SHP77 treated with DMSO at 0.1 percent for 48 hours (cell line): ENCODE results near the gene E2F3.
"Not testable (repeated sequence)": the region's sequence is repeated elsewhere in the genome, so short reads cannot be mapped to it uniquely, and the experiment has no call there.

Experiments
- DNase-seq: peaks from one replicate; lab custom pipeline; 2025; lab: John Stamatoyannopoulos, UW

E2F3 gene

GRCh38 chr6:20433929-20434328, 32.2 kb downstream of the E2F3 start:
- no peak for DNase-seq

GRCh38 chr6:20434766-20435165, 33.1 kb downstream of the E2F3 start:
- no peak for DNase-seq

DNA sequence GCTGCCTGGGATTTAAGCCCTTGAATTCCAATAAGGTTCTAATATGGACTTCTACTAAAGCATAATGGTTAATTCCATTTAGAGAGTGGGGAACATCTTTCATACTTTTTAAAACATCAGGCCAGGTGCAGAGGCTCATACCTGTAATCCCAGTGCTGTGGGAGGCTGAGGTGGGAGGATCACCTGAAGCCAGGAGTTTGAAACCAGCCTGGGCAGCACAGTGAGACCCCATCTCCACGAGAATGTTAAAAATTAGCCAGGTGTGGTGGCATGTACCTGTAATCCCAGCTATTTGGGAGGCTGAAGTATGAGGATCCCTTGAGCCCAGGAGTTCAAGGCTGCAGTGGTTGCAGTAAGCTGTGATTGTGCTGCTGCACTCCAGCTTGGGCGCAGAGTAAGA, 35.0 kb downstream of the E2F3 start:
- DNase-seq, result no peak

DNA sequence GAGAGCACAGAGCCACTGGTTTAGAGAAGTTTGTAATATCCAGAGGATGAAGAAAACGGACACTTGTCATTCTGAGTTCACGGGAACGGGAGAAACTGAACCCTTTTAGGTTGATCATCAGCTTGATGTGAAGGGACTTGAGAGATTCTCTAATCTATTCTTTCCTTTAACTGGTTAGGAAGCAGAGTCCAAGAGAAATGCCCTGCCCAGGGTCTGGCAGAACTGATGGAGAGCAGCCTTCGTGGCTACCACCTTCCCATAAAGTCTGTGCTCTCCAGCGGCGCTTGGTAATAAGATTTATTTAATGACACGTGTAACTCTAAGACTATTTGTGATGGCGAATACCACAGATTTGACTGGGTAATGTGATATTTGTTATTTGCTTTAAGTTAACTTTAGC, 36.0 kb downstream of the E2F3 start:
- no peak for DNase-seq

- DNase-seq, result no peak
Measured at GRCh38 chr6:20438462-20439070, 36.9 kb downstream of the E2F3 start.

DNA sequence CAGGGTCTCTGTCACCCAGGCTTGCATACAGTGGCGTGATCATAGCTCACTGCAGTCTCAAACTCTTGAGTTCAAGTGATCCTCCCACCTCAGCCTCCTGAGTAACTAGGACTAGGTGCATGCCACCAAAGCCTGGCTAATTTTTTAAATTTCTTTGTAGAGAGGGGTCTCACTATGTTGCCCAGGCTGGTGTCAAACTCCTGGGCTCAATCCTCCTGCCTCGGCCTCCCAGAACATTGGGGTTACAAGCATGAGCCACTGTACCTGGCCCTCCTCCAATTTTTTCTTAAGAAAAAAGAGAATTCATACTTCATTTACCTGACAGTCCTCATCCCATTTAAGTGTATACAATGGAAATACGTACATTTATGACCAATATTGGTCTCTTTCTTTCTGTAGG, 37.9 kb downstream of the E2F3 start:
- DNase-seq, result no peak

DNA sequence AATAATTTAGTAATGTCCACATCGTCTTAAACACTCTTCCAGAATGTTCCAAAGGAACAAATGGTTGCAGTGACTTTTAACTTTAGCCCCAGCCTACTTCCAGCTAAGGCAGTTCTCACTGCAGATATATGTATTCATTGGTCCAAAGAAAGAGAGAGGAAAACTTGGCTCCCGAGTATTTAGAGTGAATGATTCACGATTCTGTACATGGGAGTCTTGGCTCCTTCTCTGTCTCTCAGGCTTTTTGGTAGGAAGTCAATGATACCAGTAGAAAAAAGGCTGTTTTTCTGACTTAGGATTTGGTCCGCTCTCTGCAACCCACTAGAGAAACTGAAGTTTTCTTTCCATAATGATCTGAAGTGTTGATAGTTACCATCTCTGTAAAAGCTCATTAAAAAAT, 38.6 kb downstream of the E2F3 start:
- no peak for DNase-seq

DNA sequence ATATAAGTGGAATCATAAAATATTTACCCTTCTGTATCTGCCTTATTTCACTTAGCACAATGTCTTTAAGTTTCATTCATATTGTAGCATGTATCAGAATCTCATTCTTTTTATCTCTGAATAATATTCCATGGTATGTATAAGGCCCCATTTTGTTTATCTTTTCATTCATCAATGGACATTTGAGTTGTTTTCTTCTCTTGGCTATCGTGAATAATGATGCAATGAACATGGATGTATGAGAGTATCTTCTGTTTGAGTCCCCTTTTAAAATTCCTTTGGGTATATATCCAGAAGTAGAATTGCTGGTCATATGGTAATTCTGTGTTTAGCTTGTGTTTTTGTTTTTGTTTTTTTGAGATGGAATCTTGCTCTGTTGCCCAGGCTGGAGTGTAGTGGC, 39.6 kb downstream of the E2F3 start:
- DNase-seq, result no peak

DNA sequence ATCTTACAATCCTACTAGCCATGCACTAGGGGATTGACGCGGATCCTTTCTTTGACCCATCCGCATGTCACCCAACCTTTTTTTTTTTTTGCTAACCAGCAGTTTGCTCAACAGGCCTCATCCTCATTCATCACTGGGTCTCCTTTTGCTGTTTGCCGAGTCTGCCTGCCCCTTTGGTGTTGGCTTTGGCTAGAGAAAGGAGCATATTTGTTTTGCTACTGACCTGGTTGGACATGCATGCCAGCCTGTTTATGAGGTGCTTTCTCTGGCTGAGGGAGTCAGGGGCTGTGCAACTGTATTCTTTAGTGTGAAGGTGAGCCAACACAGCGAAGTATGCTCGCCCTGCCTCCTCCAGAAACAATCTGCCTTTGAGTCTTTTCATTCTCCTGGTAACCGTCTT, 40.2 kb downstream of the E2F3 start:
- no peak for DNase-seq

DNA sequence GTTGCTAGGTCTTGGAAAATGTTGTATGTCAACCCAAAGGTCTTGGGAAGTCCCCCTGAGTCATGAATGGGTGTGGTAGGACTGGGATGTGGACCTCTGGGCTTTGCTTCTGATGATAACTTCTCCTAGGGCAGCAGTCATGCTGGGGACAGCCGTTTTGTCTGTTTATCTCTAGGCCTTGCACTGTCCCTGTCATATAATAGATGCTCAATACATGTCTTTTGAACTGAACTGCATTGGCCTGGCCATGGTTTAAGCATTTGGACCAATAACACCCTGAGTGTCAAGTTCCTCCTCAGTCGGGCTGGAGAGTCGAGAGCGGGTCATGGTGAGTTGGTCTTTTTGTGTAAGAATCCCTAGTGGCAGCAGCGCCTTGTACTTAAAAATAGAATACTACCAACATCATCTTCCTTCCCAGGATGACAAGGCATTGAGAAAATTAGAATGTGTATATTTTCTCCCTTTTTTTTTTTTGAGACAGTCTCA, 43.1 kb downstream of the E2F3 start:
- DNase-seq, result no peak

DNA sequence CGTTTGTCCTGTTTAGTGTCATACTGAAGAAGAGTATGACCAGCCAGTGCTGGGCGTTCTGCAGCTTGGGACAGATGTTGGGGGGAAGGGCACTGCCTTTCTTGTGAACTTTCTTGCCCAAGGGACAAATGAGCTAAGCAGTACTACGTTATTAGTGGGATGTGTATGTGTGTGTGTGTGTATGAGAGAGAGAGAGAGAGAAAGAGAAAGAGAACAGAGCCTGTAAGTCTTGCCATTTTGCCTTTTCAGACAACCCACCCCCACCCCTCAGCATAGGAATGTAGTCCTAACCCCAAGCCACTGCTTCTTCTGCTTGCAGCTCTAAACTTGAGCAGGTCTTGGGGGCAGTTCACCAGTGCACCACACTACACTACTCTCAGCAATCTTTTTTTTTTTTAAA, 45.5 kb downstream of the E2F3 start:
- DNase-seq, result no peak

DNA sequence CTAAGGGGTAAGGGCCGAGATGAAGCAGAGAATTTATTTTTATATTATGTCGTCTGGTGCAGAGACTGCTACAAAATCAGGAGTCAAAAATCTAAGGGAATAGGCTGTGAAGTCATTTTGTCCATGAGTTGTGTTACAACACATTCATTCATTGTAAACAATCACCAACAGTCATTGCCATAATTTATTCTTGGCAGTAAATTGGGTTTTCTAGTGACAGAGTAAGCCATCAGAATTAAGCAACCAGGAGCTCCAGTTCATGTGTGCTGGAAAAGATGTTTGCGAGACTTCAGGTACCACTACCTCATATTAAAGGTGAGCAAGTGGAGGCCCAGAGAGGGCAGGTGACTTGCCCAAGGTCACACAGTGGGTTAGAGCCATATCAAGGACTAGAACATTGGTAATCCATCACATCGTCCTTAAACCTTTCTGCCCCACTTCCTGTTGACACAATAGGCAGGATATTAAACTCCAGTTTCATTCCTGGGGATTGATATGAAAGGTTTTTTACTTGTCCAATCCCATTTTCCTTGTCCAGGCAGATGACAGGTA, 46.0 kb downstream of the E2F3 start:
- DNase-seq, result no peak

DNA sequence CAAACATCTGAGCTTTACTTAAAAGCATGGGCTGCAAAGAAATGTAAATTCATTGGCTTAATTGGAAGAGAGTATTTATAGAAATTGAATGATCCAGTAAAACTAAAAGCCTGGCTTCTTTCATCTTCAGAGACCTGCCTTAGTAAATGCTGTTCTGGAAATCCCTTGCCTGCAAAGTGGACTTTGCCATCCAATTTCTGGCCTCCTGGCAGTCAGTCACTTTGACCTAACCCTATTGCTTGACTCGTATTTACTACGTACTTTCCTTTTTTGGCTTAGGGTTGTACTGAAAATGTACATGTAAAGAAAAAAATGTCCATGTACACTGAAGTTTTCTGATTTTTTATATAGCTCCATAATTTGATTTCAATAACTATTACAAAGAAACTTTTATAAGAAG, 47.1 kb downstream of the E2F3 start:
- no peak for DNase-seq

DNA sequence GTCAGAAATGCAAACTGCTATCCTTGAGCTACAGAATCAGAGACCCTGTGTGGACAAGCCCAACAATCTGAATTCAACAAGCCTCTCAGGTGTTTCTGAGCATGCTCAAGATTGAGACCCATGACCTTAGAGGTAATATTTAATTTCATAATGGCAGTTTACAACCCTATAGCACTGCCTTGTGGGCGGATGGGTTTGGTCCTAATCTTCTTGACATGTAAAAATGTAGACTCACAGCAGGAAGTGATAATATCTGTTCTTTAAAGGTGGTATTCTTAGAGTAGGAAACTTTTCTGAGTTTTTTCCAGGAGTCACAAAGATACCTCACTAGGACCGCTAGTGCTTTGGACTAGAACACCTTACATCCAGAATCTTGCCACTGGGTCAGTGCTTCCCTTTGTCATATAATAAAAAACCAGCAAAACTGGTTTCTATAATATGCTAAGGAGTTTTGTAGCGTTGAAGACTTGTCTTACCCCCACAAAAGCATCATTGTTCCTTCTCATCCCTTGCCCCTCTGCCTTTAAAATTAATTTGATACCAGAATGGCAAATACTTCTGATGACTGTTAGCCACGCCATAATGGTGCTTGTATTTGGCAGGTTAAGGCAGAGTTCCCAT, 52.6 kb downstream of the E2F3 start:
- DNase-seq, result no peak

DNA sequence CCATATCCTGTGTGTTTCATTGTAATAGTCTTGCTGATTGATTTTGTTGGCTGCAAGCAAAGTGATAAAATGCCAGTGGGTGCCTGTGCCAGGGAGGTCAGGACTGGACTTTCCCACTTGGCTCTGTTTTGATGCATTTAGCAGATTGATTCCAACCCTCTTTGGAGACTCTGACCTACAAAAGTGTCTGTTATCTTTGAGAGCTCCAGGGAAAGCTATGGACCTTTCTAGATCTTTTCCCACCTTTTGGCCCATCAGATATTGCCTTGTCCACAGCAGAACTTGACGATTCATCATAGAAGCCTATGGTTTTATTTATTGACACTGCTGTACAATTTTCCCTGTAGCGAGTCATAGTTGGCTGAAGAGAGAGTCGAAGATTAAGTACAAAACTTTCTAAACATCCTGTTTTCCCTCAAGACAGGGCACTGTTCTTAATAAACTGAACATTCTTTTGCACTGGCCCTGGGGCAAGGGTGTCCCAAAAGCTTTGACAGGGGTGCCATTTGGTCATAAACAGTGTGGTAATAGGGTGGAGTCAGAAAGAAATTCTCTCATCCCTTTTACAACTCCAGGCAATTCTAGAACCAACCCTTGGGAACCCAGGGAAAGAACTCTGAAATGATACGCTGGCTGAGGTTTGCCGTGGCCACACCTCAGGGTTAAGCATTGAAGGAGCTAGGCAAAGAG, 53.7 kb downstream of the E2F3 start:
- DNase-seq, result no peak

GRCh38 chr6:20458027-20458894, 56.6 kb downstream of the E2F3 start:
- no peak for DNase-seq

DNA sequence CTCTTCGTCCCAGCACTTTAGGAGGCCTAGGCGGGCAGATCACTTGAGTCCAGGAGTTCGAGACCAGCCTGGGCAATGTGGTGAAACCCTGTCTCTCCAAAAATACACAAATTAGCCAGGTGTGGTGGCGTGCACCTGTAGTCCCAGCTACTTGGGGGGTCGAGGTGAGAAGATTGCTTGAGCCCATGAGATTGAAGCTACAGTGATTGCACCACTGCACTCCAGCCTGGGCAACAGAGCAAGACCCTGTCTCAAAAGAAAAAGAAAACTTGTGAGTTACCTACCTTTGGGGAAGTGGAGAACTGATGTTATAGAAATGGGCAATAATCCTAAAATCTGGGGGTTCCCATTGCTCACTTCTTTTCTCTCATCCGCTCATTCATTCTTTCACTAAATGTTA, 58.0 kb downstream of the E2F3 start:
- DNase-seq, result no peak

DNA sequence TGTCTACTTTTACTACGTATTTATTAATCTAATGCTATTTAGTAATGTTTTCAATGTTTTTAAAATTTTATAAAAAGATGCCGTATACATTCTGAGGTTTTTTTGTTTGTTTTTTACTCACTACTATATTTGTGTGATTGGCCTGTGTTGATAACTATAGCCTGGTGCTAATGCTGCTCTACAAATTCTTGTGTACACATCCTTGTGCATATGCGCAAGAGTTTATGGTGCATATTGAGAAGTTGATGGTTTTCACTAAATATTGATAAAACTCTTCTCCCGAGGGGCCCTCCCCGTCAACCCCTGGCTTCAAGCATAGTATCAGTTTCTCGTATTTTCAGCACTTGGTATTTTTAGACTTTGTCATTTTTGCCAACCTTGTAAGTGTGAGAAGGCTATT, 59.9 kb downstream of the E2F3 start:
- no peak for DNase-seq

- no peak for DNase-seq
Measured at GRCh38 chr6:20463396-20463795, 61.7 kb downstream of the E2F3 start.

DNA sequence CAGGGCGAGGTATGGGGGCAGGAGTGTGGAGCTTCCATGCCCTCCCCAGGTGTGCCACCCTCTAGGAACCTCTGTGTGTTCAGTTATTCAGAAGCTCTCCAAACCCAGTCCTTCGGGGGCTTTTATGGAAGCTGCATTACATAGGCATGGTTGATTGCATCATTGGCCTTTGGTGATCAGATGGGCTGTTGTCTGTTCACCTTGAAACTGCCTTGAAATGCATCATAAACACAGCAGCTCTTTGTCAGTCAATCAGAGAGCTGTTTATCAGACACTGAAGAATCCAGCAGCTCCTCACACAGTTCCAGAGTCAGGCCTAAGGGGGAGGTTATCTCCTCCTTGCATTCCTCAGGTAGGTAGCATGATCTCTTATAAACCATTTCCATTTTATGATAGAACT, 62.4 kb downstream of the E2F3 start:
- no peak for DNase-seq

DNA sequence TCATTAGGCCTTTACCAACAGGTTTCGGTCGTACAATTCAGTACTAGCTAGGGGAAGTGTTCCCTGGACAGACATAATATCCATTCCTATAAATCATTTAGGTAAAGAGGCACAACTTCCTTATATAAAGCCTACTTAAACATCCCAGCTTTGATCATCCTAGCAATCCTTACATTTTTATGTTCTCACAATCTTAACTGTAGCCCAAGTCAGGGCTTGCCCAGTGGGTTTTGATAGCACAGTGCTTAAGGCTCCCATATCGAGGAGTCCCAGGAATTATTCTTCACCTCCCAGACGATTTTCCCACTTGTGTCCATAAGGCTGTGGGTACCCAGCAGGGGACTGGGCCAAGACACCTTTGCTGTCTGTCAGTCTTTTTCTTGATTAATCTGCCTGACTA, 63.2 kb downstream of the E2F3 start:
- no peak for DNase-seq

GRCh38 chr6:20465616-20466015, 63.9 kb downstream of the E2F3 start:
- not testable (repeated sequence) for DNase-seq
